Neural progenitor cell (in vitro differentiated cells): ENCODE results near the gene C14orf132.

Experiments
- EZH2 ChIP-seq: fragments of 200-600 bp; sonication (generic); IDR thresholded peaks from 2 replicates; pipeline ENCODE4 v1.6.1; 2017; ENCODE audit warnings: antibody characterized with exemption, mild to moderate bottlenecking, moderate library complexity
- EZH2phosphoT487 ChIP-seq: fragments of 200-600 bp; sonication (generic); IDR thresholded peaks from 2 replicates; pipeline ENCODE4 v1.6.1; 2017; ENCODE audit warnings: antibody characterized with exemption
- TF ChIP-seq, protein P1 (sequence below): fragments of 200-600 bp; sonication (generic); IDR thresholded peaks from 2 replicates; pipeline ENCODE4 v1.5.1; 2017; ENCODE audit warnings: antibody characterized with exemption, mild to moderate bottlenecking

DNA sequence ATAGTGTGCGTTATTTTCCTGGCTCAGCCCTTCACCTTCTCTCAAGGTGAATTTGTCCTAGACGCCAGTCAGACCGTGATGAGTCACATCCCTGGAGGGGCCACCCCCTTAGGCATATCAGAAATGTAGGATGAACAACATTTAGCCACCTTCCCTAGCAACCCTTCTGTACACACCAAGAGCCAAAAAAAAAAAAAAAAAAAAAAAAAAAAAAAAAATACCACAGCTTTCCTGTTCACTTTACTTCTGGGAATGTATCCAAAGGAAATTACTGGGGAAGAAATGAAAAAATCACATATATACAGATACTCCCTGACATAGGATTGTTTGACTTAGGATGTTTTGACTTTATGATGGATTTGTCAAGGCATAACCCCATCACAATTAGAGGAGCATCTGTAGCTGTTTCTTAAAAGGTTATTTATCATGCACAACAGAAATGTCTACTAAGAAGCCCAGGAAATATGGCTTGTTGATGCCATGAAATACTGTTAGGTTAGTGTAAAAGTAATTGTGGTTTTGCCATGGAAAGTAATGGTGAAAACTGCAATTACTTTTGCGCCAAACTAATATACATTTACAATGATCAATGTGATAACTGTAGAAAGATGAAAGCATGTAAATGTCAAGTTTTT is 97.3 kb downstream of the C14orf132 start:
- TF ChIP-seq, protein P1, sequence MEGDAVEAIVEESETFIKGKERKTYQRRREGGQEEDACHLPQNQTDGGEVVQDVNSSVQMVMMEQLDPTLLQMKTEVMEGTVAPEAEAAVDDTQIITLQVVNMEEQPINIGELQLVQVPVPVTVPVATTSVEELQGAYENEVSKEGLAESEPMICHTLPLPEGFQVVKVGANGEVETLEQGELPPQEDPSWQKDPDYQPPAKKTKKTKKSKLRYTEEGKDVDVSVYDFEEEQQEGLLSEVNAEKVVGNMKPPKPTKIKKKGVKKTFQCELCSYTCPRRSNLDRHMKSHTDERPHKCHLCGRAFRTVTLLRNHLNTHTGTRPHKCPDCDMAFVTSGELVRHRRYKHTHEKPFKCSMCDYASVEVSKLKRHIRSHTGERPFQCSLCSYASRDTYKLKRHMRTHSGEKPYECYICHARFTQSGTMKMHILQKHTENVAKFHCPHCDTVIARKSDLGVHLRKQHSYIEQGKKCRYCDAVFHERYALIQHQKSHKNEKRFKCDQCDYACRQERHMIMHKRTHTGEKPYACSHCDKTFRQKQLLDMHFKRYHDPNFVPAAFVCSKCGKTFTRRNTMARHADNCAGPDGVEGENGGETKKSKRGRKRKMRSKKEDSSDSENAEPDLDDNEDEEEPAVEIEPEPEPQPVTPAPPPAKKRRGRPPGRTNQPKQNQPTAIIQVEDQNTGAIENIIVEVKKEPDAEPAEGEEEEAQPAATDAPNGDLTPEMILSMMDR, result no peak
- TF ChIP-seq EZH2 (no peak), EZH2phosphoT487 (no peak)
